OCI-LY7 (cell line): ENCODE data around the gene TFF2.

Source experiments
- EZH2phosphoT487 ChIP-seq: fragments of 200-600 bp; sonication (generic); IDR thresholded peaks from 2 replicates; pipeline ENCODE4 v1.6.1; 2018; ENCODE audit warnings: low read depth, borderline replicate concordance, mild to moderate bottlenecking, mixed run types, antibody characterized with exemption, low read length, moderate library complexity, mixed read lengths
- TF ChIP-seq, protein P1 (sequence below): fragments of 200-600 bp; sonication (generic); conservative IDR thresholded peaks from 2 replicates; pipeline ENCODE4 v1.5.1; 2014; ENCODE audit warnings: mild to moderate bottlenecking, antibody characterized with exemption, low read length, moderate library complexity, mixed read lengths

- TF ChIP-seq, protein P1, sequence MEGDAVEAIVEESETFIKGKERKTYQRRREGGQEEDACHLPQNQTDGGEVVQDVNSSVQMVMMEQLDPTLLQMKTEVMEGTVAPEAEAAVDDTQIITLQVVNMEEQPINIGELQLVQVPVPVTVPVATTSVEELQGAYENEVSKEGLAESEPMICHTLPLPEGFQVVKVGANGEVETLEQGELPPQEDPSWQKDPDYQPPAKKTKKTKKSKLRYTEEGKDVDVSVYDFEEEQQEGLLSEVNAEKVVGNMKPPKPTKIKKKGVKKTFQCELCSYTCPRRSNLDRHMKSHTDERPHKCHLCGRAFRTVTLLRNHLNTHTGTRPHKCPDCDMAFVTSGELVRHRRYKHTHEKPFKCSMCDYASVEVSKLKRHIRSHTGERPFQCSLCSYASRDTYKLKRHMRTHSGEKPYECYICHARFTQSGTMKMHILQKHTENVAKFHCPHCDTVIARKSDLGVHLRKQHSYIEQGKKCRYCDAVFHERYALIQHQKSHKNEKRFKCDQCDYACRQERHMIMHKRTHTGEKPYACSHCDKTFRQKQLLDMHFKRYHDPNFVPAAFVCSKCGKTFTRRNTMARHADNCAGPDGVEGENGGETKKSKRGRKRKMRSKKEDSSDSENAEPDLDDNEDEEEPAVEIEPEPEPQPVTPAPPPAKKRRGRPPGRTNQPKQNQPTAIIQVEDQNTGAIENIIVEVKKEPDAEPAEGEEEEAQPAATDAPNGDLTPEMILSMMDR: no peak
- TF ChIP-seq EZH2phosphoT487: no peak
These were observed 39.9 kb upstream of the TFF2 start for GRCh38 chr21:42390696-42391095.
